Posterior cingulate gyrus (tissue), 11 donors: ENCODE results near the gene PLCH1.

ENCODE experiments used
- DNase-seq, 10 donors: peaks; one replicate each; pipeline versions ENCODE4 v3.0.0 to v3.0.0-alpha.2; 2020 to 2021; ENCODE audit warnings: mixed read lengths in 3 of 10
- intact Hi-C: fragments of 100-400 bp; cut with DNase I; formaldehyde crosslinking; loops from one replicate; pipeline ENCODE4 v1.15.1; 2023

Gene PLCH1

DNA sequence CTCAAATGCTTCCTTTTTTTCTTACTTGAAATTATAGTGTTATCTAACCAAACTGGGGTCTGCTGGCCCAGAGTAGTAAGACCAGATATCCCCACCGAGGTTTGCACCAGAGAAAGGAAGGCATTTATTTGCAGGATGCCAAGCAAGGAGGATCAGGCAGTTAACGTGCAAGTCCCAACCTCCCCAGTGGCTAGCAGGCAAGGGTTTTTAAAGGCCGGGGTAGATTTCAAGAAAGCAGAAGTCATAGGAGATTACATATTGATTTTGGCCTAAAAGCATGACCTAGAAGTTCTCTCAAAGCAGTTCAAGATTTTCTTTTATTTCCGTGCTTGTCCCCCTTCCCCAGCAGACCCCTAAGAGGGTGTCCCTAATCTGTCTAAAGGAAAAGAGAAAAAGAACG lies 418.6 kb downstream of the PLCH1 start:
- DNase-seq: no peak
- intact Hi-C loops: no loop called here
